ENCODE results near the gene OCA2.

OCA2 gene

GRCh38 chr15:28103831-28104230 lies 4.7 kb upstream of the OCA2 start:
- DNase-seq: no peak

- no peak for DNase-seq
Measured at GRCh38 chr15:28101983-28102441, 2.9 kb upstream of the OCA2 start.

- DNase-seq: no peak
Measured at GRCh38 chr15:28101201-28101600, 2.1 kb upstream of the OCA2 start.

GRCh38 chr15:28100516-28101195 lies 1.5 kb upstream of the OCA2 start:
- DNase-seq: peak; percentile 50

- no peak for DNase-seq
Measured at GRCh38 chr15:28099555-28100140, 533 bp upstream of the OCA2 start.

GRCh38 chr15:28098360-28098765 lies 752 bp downstream of the OCA2 start:
- DNase-seq: peak; percentile 59

GRCh38 chr15:28097656-28098359 lies 1.3 kb downstream of the OCA2 start:
- DNase-seq: peak; percentile 53

GRCh38 chr15:28096670-28097431 lies 2.3 kb downstream of the OCA2 start:
- peak; percentile 62 for DNase-seq

GRCh38 chr15:28096411-28096669 lies 2.8 kb downstream of the OCA2 start:
- DNase-seq: no peak

GRCh38 chr15:28094732-28095521 lies 4.2 kb downstream of the OCA2 start:
- DNase-seq: peak; percentile 74

GRCh38 chr15:28093752-28094535 lies 5.2 kb downstream of the OCA2 start:
- DNase-seq: no peak

- no peak for DNase-seq
Measured at GRCh38 chr15:28091313-28091712, 7.8 kb downstream of the OCA2 start.

- peak; percentile 77 for DNase-seq
Measured at GRCh38 chr15:28086175-28086703, 12.9 kb downstream of the OCA2 start.

GRCh38 chr15:28085489-28086174 lies 13.5 kb downstream of the OCA2 start:
- no peak for DNase-seq

GRCh38 chr15:28084547-28084946 lies 14.6 kb downstream of the OCA2 start:
- DNase-seq: no peak

GRCh38 chr15:28082891-28083684 lies 16.0 kb downstream of the OCA2 start:
- DNase-seq: no peak

GRCh38 chr15:28081594-28081993 lies 17.5 kb downstream of the OCA2 start:
- DNase-seq: no peak

GRCh38 chr15:28080386-28080785 lies 18.7 kb downstream of the OCA2 start:
- no peak for DNase-seq

- DNase-seq: no peak
Measured at GRCh38 chr15:28079313-28079969, 19.7 kb downstream of the OCA2 start.

Data from activated CD8-positive, alpha-beta memory T cell treated with anti-CD3 and anti-CD28 coated beads for 24 hours (primary cell).